ACHN (cell line): ENCODE results near the gene ADGRG3.

Source experiments
- DNase-seq: peaks from one replicate; pipeline ENCODE4 v3.0.0-alpha.2; 2015
- in situ Hi-C: cut with HindIII; loops from 2 replicates; pipeline ENCODE4 v1.10.0; 2017; ENCODE audit warnings: low sequenced_read_pairs, low pct_ligation_motif_present, low pct_unique_long_range_greater_than_20kb

The ADGRG3 gene

GRCh38 chr16:57687363-57687929 lies 19.3 kb downstream of the ADGRG3 start:
- in situ Hi-C loops, result no loop called here
- DNase-seq, result no peak

GRCh38 chr16:57688487-57688986 lies 20.4 kb downstream of the ADGRG3 start:
- no peak for DNase-seq
- in situ Hi-C loops, result no loop called here

GRCh38 chr16:57688987-57689761 lies 21.1 kb downstream of the ADGRG3 start:
- in situ Hi-C loops, result no loop called here

GRCh38 chr16:57689762-57690558 lies 21.9 kb downstream of the ADGRG3 start:
- in situ Hi-C loops, result no loop called here
- no peak for DNase-seq

More at GRCh38 chr16:57688987-57689761, 21.1 kb downstream of the ADGRG3 start:
- DNase-seq, result no peak

GRCh38 chr16:57690782-57691471 lies 22.8 kb downstream of the ADGRG3 start:
- in situ Hi-C loops, result no loop called here
- no peak for DNase-seq

GRCh38 chr16:57692636-57693035 lies 24.5 kb downstream of the ADGRG3 start:
- no peak for DNase-seq
- in situ Hi-C loops, result no loop called here

- DNase-seq, result no peak
- in situ Hi-C loops, result no loop called here
Observed at GRCh38 chr16:57693550-57693949, 25.4 kb downstream of the ADGRG3 start.

GRCh38 chr16:57694231-57694724 lies 26.2 kb downstream of the ADGRG3 start:
- in situ Hi-C loops, result no loop called here
- DNase-seq, result no peak

- DNase-seq, result peak; percentile 72
- in situ Hi-C loops, result no loop called here
Observed at GRCh38 chr16:57694725-57695679, 26.9 kb downstream of the ADGRG3 start, which contains the start of gene DRC7. DRC7 (plus strand) TSS chr16:57694806; CDS start chr16:57697950, 3,144 bp downstream.

- in situ Hi-C loops, result no loop called here
- no peak for DNase-seq
Observed at GRCh38 chr16:57695680-57696069, 27.6 kb downstream of the ADGRG3 start.

- in situ Hi-C loops, result no loop called here
- DNase-seq, result no peak
Observed at GRCh38 chr16:57696240-57696639, 28.1 kb downstream of the ADGRG3 start.

- no peak for DNase-seq
- in situ Hi-C loops, result no loop called here
Observed at GRCh38 chr16:57697896-57698537, 29.9 kb downstream of the ADGRG3 start.

- in situ Hi-C loops, result no loop called here
- no peak for DNase-seq
Observed at GRCh38 chr16:57698812-57699405, 30.8 kb downstream of the ADGRG3 start.

- in situ Hi-C loops, result no loop called here
Observed at GRCh38 chr16:57699481-57699880, 31.4 kb downstream of the ADGRG3 start.

GRCh38 chr16:57699899-57700298 lies 31.8 kb downstream of the ADGRG3 start:
- no peak for DNase-seq
- in situ Hi-C loops, result no loop called here

More at GRCh38 chr16:57699481-57699880, 31.4 kb downstream of the ADGRG3 start:
- DNase-seq, result no peak

- in situ Hi-C loops, result no loop called here
- no peak for DNase-seq
Observed at GRCh38 chr16:57700781-57701551, 32.9 kb downstream of the ADGRG3 start.
